Peyer's patch (tissue), 4 donors: ENCODE results near the gene GPR162. TPM values are rescaled to one million over a fixed set of nuclear protein-coding genes. Genes with fewer than 3 reads are reported as not detected.
A peak's percentile ranks its signal among the peaks of the same experiment; 100 is the strongest.

ENCODE experiments used
- DNase-seq, 3 donors: peaks; one replicate each; pipeline ENCODE4 v3.0.0-alpha.2; 2017 to 2019
- H3K27ac ChIP-seq, 4 donors: fragments of 200-600 bp; sonication (generic); one replicate each; pipeline ENCODE4 v1.5.1; 2016 to 2019
- H3K27me3 ChIP-seq, 2 donors: fragments of 200-600 bp; sonication (generic); one replicate each; pipeline ENCODE4 v1.5.1; 2019
- H3K36me3 ChIP-seq, 3 donors: fragments of 200-600 bp; sonication (generic); one replicate each; pipeline ENCODE4 v1.5.1; 2016 to 2019
- H3K4me1 ChIP-seq, 4 donors: fragments of 200-600 bp; sonication (generic); one replicate each; pipeline ENCODE4 v1.5.1; 2016 to 2019
- H3K4me3 ChIP-seq, 4 donors: fragments of 200-600 bp; sonication (generic); 1 replicate in 3 of 4; 2 replicates in 1 of 4; pipeline ENCODE4 v1.5.1; 2016 to 2019; ENCODE audit warnings: mild to moderate bottlenecking in 1 of 4
- H3K9me3 ChIP-seq, 4 donors: fragments of 200-600 bp; sonication (generic); one replicate each; pipeline ENCODE4 v1.5.1; 2016 to 2019; ENCODE audit warnings: mild to moderate bottlenecking in 1 of 4
- POLR2A ChIP-seq, 2 donors: fragments of 450-650 bp; IDR thresholded peaks; one replicate each; pipeline ENCODE4 v1.5.1; 2017; ENCODE audit warnings: antibody characterized with exemption in 2 of 2, mild to moderate bottlenecking in 2 of 2, moderate library complexity in 2 of 2
- total RNA-seq, 4 donors: library from RNA; depleted of rRNA; stranded (reverse); fragments of >200 nt; gene quantifications; one replicate each; pipeline ENCODE4 v1.1.0, GENCODE V29; 2016
- TF ChIP-seq, protein P1 (sequence below), 6 experiments: fragments of 450-650 bp in 4 of 6; fragments of 200-600 bp in 2 of 6; sonication (generic) in 1 of 6; IDR thresholded peaks; one replicate each; pipeline ENCODE4 v1.5.1; 2017 to 2019; ENCODE audit warnings: antibody characterized with exemption in 6 of 6, mild to moderate bottlenecking in 3 of 6, moderate library complexity in 1 of 6

Gene GPR162
- total RNA-seq, 4 donors from 2014 or later, result 2.5 to 11.6 (median 4.1) TPM; not detected in 1

- peaks cover 0 to 10% (median 1%) of the 10 kb centered on the region in 4 donors for H3K4me1 ChIP-seq
- peak overlapping the region; percentile 24 to 76 (median 66) for H3K27ac ChIP-seq
- no peaks in the 10 kb centered on the region for H3K9me3 ChIP-seq
- no peaks in the 10 kb centered on the region for H3K36me3 ChIP-seq
- no peaks in the 10 kb centered on the region for H3K27me3 ChIP-seq
- H3K4me3 ChIP-seq, result peak overlapping the region; percentile 16 to 41 (median 26)
- TF ChIP-seq, protein P1, sequence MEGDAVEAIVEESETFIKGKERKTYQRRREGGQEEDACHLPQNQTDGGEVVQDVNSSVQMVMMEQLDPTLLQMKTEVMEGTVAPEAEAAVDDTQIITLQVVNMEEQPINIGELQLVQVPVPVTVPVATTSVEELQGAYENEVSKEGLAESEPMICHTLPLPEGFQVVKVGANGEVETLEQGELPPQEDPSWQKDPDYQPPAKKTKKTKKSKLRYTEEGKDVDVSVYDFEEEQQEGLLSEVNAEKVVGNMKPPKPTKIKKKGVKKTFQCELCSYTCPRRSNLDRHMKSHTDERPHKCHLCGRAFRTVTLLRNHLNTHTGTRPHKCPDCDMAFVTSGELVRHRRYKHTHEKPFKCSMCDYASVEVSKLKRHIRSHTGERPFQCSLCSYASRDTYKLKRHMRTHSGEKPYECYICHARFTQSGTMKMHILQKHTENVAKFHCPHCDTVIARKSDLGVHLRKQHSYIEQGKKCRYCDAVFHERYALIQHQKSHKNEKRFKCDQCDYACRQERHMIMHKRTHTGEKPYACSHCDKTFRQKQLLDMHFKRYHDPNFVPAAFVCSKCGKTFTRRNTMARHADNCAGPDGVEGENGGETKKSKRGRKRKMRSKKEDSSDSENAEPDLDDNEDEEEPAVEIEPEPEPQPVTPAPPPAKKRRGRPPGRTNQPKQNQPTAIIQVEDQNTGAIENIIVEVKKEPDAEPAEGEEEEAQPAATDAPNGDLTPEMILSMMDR (IDR thresholded peaks at IDR 0.05), result no peak
- no peak for TF ChIP-seq POLR2A (IDR thresholded peaks at IDR 0.05)
- DNase-seq, result no peak
Observed at GRCh38 chr12:6790496-6791150, 31.0 kb upstream of the GPR162 start.

DNA sequence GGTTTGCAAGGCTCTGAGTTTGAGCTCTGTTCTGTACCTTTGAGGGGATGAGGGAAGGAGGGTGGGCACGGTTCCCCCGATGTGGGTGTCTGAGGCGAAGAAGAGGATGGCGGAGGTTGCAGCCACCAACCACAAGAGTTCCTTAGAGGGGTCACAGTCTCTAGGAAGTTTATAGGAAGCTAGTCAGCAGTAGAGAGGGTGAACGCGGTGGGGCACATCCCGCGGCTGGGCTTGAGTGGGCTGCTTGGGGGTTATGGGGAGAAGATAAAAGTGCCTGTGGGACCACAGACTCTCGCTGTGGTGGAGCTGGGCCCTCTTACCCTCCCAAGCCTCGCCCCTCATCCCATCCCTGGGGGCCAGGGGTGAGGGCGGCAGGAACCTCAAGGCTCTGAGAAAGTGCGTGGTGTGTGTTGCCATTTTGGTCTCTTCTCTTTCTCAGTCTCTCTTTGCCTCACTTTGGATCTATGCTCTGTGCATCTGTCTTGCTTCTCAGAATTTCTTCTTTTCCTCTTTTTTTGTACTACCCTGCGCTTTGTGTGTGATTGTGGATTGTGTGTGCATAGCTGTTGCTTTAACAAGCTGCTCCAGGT is 29.6 kb upstream of the GPR162 start:
- H3K36me3 ChIP-seq, result no peaks in the 10 kb centered on the region
- TF ChIP-seq, protein P1 (IDR thresholded peaks at IDR 0.05), result no peak
- no peak for TF ChIP-seq POLR2A (IDR thresholded peaks at IDR 0.05)
- peak overlapping the region in 3 of 4 donors; percentile 61 to 76 (median 71) for H3K27ac ChIP-seq
- no peak for DNase-seq
- H3K9me3 ChIP-seq, result no peaks in the 10 kb centered on the region
- peak overlapping the region in 3 of 4 donors; percentile 22 to 35 (median 30) for H3K4me3 ChIP-seq
- H3K27me3 ChIP-seq, result no peaks in the 10 kb centered on the region
- peaks cover 0 to 10% (median 1%) of the 10 kb centered on the region in 4 donors for H3K4me1 ChIP-seq

DNA sequence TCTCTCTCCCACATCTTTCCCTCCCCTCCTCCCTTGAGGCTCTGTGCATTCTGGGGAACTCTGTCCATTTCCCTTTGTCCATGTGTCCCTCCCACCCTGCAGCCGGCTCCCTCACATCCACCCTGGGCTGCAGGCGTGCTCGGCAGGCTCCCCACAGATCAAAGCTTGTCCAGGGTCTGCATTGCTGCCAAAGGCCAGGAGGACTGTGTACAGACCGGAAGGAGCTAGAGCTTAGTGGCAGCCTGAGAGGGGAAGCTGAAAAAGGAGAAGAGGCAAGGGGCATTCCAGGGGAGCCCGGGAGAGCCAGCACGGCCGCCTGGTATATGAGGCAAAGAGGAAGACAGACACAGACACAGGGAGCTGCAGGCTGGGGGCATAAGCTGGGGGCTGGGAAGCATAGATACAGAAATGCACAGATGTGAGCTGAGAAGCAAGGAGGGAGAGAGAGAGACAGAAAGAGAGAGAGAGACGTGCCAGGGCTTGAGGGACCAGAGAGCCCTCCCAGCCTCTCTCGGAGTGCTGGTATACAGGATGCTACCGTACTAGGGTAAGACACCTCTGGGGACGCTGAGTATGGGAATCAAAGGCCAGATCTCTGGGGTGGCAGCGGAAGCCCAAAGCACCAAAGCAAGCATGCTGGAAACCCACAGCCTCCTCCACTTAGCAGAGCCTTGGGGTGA is 29.0 kb upstream of the GPR162 start:
- Histone ChIP-seq H3K27ac (peak overlapping the region in 3 of 4 donors; percentile 61 to 76 (median 71)), H3K27me3 (no peaks in the 10 kb centered on the region), H3K4me1 (peaks cover 0 to 10% (median 1%) of the 10 kb centered on the region in 4 donors), H3K36me3 (no peaks in the 10 kb centered on the region), H3K4me3 (peak overlapping the region in 3 of 4 donors; percentile 16 to 35 (median 22)), H3K9me3 (no peaks in the 10 kb centered on the region)
- no peak for DNase-seq
- TF ChIP-seq POLR2A (IDR thresholded peaks at IDR 0.05), result no peak
- TF ChIP-seq, protein P1 (IDR thresholded peaks at IDR 0.05), result no peak

GRCh38 chr12:6795088-6795487 is 26.5 kb upstream of the GPR162 start:
- DNase-seq, result no peak

DNA sequence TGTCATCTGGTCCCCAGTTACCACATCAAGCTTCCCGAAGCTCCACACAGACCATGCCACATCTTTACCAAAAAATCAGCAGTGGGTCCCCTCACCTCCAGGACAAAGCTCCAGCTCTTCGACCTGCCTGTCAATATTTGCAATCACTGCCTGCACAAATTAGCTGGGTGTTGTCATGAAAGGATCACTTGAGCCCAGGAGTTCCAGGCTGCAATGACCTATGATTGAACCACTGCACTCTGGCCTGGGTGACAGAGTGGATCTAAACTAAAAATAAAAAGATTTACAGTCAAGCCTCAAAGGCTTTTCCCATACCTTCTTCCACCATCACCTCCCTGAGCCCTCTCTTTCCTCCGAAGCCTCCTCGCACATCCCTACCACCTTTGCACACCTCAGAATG is 25.0 kb upstream of the GPR162 start:
- TF ChIP-seq, protein P1 (IDR thresholded peaks at IDR 0.05), result no peak
- no peak for TF ChIP-seq POLR2A (IDR thresholded peaks at IDR 0.05)
- Histone ChIP-seq H3K4me3 (no peak overlapping the region), H3K27me3 (no peaks in the 10 kb centered on the region), H3K4me1 (peaks cover 0 to 10% (median 1%) of the 10 kb centered on the region in 4 donors), H3K36me3 (no peaks in the 10 kb centered on the region), H3K27ac (no peak overlapping the region), H3K9me3 (no peaks in the 10 kb centered on the region)
- no peak for DNase-seq

More at GRCh38 chr12:6795088-6795487, 26.5 kb upstream of the GPR162 start:
- H3K36me3 ChIP-seq, result no peaks in the 10 kb centered on the region
- H3K27ac ChIP-seq, result no peak overlapping the region
- no peak for TF ChIP-seq POLR2A (IDR thresholded peaks at IDR 0.05)
- TF ChIP-seq, protein P1 (IDR thresholded peaks at IDR 0.05), result no peak
- peaks cover 0 to 10% (median 1%) of the 10 kb centered on the region in 4 donors for H3K4me1 ChIP-seq
- no peak overlapping the region for H3K4me3 ChIP-seq
- no peaks in the 10 kb centered on the region for H3K27me3 ChIP-seq
- H3K9me3 ChIP-seq, result no peaks in the 10 kb centered on the region
